ENCODE results near the gene HELZ.

The HELZ gene

GRCh38 chr17:67021196-67021595, 223.8 kb downstream of the HELZ start:
- no peak for DNase-seq
